Adrenal gland (tissue), 12 donors: ENCODE results near the gene C17orf100. TPM values are rescaled to one million over a fixed set of nuclear protein-coding genes. Genes with fewer than 3 reads are reported as not detected.

Experiments
- DNase-seq, 7 donors: peaks; one replicate each; pipeline ENCODE4 v3.0.0-alpha.2; 2019 to 2020
- H3K27ac ChIP-seq, 5 donors: fragments of 200-600 bp; sonication (generic) in 4 of 5; 1 replicate in 3 of 5; 2 replicates in 2 of 5; pipeline versions ENCODE4 v1.5.1 to v1.8.0; 2016 to 2020; ENCODE audit warnings: mild to moderate bottlenecking in 1 of 5
- H3K27me3 ChIP-seq: fragments of 200-600 bp; 2 replicates; pipeline ENCODE4 v1.8.0; 2021
- H3K36me3 ChIP-seq, 2 donors: fragments of 200-600 bp; replicated peaks in 1 of 2; 1 replicate in 1 of 2; 2 replicates in 1 of 2; pipeline versions ENCODE4 v1.5.1 to v1.8.0; 2018 to 2022
- H3K4me1 ChIP-seq, 2 donors: fragments of 200-600 bp; replicated peaks in 1 of 2; 1 replicate in 1 of 2; 2 replicates in 1 of 2; pipeline versions ENCODE4 v1.5.1 to v1.8.0; 2018 to 2021
- H3K4me3 ChIP-seq, 4 donors: fragments of 200-600 bp; sonication (generic) in 3 of 4; one replicate each; pipeline ENCODE4 v1.5.1; 2016 to 2018
- H3K9me3 ChIP-seq, 3 donors: fragments of 200-600 bp; sonication (generic) in 1 of 3; replicated peaks in 1 of 3; 1 replicate in 2 of 3; 2 replicates in 1 of 3; pipeline versions ENCODE4 v1.5.1 to v1.8.0; 2016 to 2021
- CTCF ChIP-seq, 6 experiments: fragments of 450-650 bp in 4 of 6; fragments of 200-600 bp in 2 of 6; sonication (generic) in 1 of 6; IDR thresholded peaks; 1 replicate in 5 of 6; 2 replicates in 1 of 6; pipeline versions ENCODE4 v1.5.1 to v1.8.0; 2016 to 2021; ENCODE audit warnings: antibody characterized with exemption in 6 of 6, mild to moderate bottlenecking in 2 of 6, moderate library complexity in 1 of 6
- POLR2A ChIP-seq, 2 donors: fragments of 450-650 bp; IDR thresholded peaks; one replicate each; pipeline ENCODE4 v1.6.1; 2017; ENCODE audit warnings: antibody characterized with exemption in 2 of 2, mild to moderate bottlenecking in 2 of 2, moderate library complexity in 1 of 2
- WGBS, 4 donors: extraction: QIAGEN DNeasy Blood & Tissue Kit in 2 of 4; methylation state at CpG; one replicate each; pipeline versions ENCODE4 v1.1.5 to v1.1.7; 2013 to 2017; 5-methylcytosine and 5-hydroxymethylcytosine counted together
- intact Hi-C, 2 donors: fragments of 100-400 bp; cut with DNase I; formaldehyde crosslinking; loops; one replicate each; pipeline versions ENCODE4 v1.14.1 to v1.15.0; 2022 to 2023
- polyA plus RNA-seq, 3 donors: library from polyadenylated mRNA; stranded (reverse); fragments of 200-250 nt in 2 of 3; fragments of 350-450 nt in 1 of 3; fragmentation: Illumina TruSeq in 1 of 3; extraction: RNeasy Lipid Tissue Mini Kit (QIAGEN cat#74804) in 1 of 3; gene quantifications; one replicate each; pipeline ENCODE4 v1.2.3, GENCODE V29; 2013 to 2014
- total RNA-seq, 9 donors: library from RNA; depleted of rRNA in 4 of 9; stranded (reverse); fragments of >200 nt in 4 of 9; fragments of 120-200 nt in 1 of 9; fragmentation: NEBNext Ultra II Directional in 1 of 9; extraction: Animal tissue kit (Norgen Biotek cat#: 25700) in 1 of 9; gene quantifications; one replicate each; pipeline versions ENCODE4 v1.1.0 to v1.2.4, GENCODE V29; 2013 to 2023
- donor health status: healthy with polysubstance abuse.
- donor health status: Bipolar disorder and iron deficiency.
- donor health status: DM: yes; HTN: yes; CAD: no.
- donor health status: DM: no; HTN: no; CAD: no.
- donor health status: DM: no; HTN: no; CAD: no.
- donor health status: DM: yes; HTN: yes; CAD: no.

Gene C17orf100
- total and polyA plus RNA-seq, 12 donors: 0.87 to 3.6 (median 2.1) TPM

GRCh38 chr17:6696906-6697305, 45.3 kb downstream of the C17orf100 start:
- H3K27me3 ChIP-seq: no peaks in the 10 kb centered on the region
- no peaks in the 10 kb centered on the region for H3K36me3 ChIP-seq
- H3K9me3 ChIP-seq: no peaks in the 10 kb centered on the region
- intact Hi-C loops: no loop called here
- DNase-seq: no peak
- 66 to 94% (median 81%) methylated on average over 4 to 5 of the region's 5 CpGs for WGBS, 4 donors
- H3K27ac ChIP-seq: no peak overlapping the region
- TF ChIP-seq CTCF (IDR thresholded peaks at IDR 0.05) (no peak), POLR2A (IDR thresholded peaks at IDR 0.05) (no peak)
- no peaks in the 10 kb centered on the region for H3K4me1 ChIP-seq
- no peak overlapping the region for H3K4me3 ChIP-seq

- Histone ChIP-seq H3K4me3 (no peak overlapping the region), H3K36me3 (no peaks in the 10 kb centered on the region), H3K27me3 (no peaks in the 10 kb centered on the region), H3K4me1 (no peaks in the 10 kb centered on the region), H3K27ac (no peak overlapping the region), H3K9me3 (no peaks in the 10 kb centered on the region)
- intact Hi-C loops: no loop called here
- DNase-seq: no peak
- 80 to 87% (median 85%) methylated on average over 1 to 11 of the region's 11 CpGs; no CpG with 5 or more reads in 1 of the 4 donors for WGBS, 4 donors
- TF ChIP-seq POLR2A (IDR thresholded peaks at IDR 0.05) (no peak), CTCF (IDR thresholded peaks at IDR 0.05) (no peak)
Observed at GRCh38 chr17:6698004-6698403, 46.4 kb downstream of the C17orf100 start.

- intact Hi-C loops: no loop called here
Observed at GRCh38 chr17:6699997-6700947, 48.7 kb downstream of the C17orf100 start.

GRCh38 chr17:6700948-6701307, 49.4 kb downstream of the C17orf100 start:
- Histone ChIP-seq H3K36me3 (no peaks in the 10 kb centered on the region), H3K27me3 (no peaks in the 10 kb centered on the region), H3K4me1 (no peaks in the 10 kb centered on the region), H3K27ac (no peak overlapping the region), H3K9me3 (no peaks in the 10 kb centered on the region), H3K4me3 (no peak overlapping the region)
- no peak for DNase-seq
- TF ChIP-seq CTCF (IDR thresholded peaks at IDR 0.05) (no peak), POLR2A (IDR thresholded peaks at IDR 0.05) (no peak)
- intact Hi-C loops: no loop called here
- 74 to 82% (median 78%) methylated on average over 7 to 8 of the region's 8 CpGs for WGBS, 4 donors

More at GRCh38 chr17:6699997-6700947, 48.7 kb downstream of the C17orf100 start:
- no peaks in the 10 kb centered on the region for H3K4me1 ChIP-seq
- H3K36me3 ChIP-seq: no peaks in the 10 kb centered on the region
- 71 to 76% (median 73%) methylated on average over 12 to 16 of the region's 16 CpGs for WGBS, 4 donors
- DNase-seq: no peak
- TF ChIP-seq POLR2A (IDR thresholded peaks at IDR 0.05): no peak
- TF ChIP-seq CTCF (IDR thresholded peaks at IDR 0.05): no peak
- H3K4me3 ChIP-seq: no peak overlapping the region
- no peaks in the 10 kb centered on the region for H3K27me3 ChIP-seq
- H3K27ac ChIP-seq: no peak overlapping the region
- H3K9me3 ChIP-seq: no peaks in the 10 kb centered on the region
